ENCODE results near the gene GOLGA8B.
"Not testable (repeated sequence)": the region's sequence is repeated elsewhere in the genome, so short reads cannot be mapped to it uniquely, and the experiment has no call there.

The GOLGA8B gene

DNA sequence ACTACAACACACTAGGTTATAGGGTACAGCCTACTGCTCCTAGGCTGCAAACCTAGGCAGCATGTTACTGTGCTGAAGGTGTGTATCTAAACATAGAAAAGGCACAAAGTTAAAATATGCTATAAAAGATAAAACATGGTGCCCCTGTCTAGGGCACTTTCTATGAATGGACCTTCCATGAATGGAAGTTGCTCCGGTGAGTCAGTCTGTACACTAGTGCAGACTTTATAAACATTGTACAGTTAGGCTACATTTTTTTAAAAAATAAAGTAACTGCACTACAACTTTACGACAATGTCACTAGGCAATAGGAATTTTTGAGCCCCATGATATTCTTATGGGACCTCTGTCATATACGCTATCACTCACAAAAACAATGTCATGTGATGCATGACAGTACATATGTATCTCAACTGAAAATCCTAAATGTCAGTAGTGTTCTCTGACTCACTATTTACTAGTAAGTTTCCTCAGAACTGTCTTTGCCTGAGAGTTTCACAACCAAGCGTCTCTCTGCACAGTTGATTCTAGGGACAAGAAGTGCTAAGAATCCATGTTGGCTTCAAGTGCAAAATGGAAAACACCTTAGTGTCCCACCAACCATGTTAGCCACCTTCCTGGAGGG is 5.7 kb downstream of the GOLGA8B start:
- H3K4me1 ChIP-seq (ENCODE audit: insufficient read depth, low read length); H3K36me3 ChIP-seq (ENCODE audit: insufficient read depth, low read length); H3K9me3 ChIP-seq (ENCODE audit: low read length); H3K27me3 ChIP-seq (ENCODE audit: control insufficient read depth in 1 of 2, insufficient read depth in 2 of 2, low read length in 2 of 2); H3K9ac ChIP-seq (ENCODE audit: low read length); H3K4me3 ChIP-seq (ENCODE audit: low read depth in 1 of 2, low read length in 2 of 2); H3K27ac ChIP-seq (ENCODE audit: low read depth, low read length): not testable (repeated sequence)

DNA sequence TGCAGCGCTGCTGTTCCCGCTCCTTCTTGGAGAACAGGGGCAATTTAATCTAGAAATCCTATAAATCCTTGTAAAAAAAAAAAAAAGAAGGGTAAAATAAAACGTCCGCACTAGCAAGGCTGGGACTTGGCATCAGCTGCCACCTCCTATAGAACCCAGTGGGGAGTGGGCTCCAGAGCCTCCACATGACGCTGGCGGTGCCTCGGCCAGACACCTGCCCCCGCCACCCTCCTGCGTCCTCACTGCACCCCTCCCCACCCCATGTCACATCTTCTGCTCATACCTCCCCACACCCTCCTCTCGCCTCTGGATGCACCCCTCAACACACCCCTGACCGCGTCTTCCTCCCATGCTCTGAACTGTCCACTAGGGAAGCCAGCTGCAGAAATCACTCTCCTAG is 8.4 kb downstream of the GOLGA8B start:
- H3K27me3 ChIP-seq (ENCODE audit: control insufficient read depth in 1 of 2, insufficient read depth in 2 of 2, low read length in 2 of 2); H3K4me3 ChIP-seq (ENCODE audit: low read depth in 1 of 2, low read length in 2 of 2); H3K36me3 ChIP-seq (ENCODE audit: insufficient read depth, low read length); H3K27ac ChIP-seq (ENCODE audit: low read depth, low read length); H3K9me3 ChIP-seq (ENCODE audit: low read length); H3K4me1 ChIP-seq (ENCODE audit: insufficient read depth, low read length); H3K9ac ChIP-seq (ENCODE audit: low read length): not testable (repeated sequence)

DNA sequence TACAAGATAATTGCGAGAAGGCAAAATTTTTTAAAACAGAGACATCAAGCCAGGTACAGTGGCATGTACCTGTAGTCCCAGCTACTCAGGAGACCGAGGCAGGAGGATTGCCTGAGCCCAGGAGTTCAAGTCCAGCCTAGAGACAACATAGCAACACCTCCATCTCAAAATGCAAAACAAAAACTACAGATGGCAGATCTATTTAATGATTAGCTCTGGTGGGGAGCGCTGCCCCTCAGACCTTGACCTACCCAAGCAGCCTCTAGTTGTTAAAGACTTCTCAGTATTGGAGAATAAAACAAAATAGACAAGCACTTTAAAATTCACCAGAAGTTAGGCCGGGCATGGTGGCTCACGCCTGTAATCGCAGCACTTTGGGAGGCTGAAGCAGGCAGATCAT is 10.5 kb downstream of the GOLGA8B start:
- H3K9ac ChIP-seq (ENCODE audit: low read length); H3K9me3 ChIP-seq (ENCODE audit: low read length); H3K4me3 ChIP-seq (ENCODE audit: low read depth in 1 of 2, low read length in 2 of 2); H3K36me3 ChIP-seq (ENCODE audit: insufficient read depth, low read length); H3K27ac ChIP-seq (ENCODE audit: low read depth, low read length); H3K4me1 ChIP-seq (ENCODE audit: insufficient read depth, low read length); H3K27me3 ChIP-seq (ENCODE audit: control insufficient read depth in 1 of 2, insufficient read depth in 2 of 2, low read length in 2 of 2): not testable (repeated sequence)

DNA sequence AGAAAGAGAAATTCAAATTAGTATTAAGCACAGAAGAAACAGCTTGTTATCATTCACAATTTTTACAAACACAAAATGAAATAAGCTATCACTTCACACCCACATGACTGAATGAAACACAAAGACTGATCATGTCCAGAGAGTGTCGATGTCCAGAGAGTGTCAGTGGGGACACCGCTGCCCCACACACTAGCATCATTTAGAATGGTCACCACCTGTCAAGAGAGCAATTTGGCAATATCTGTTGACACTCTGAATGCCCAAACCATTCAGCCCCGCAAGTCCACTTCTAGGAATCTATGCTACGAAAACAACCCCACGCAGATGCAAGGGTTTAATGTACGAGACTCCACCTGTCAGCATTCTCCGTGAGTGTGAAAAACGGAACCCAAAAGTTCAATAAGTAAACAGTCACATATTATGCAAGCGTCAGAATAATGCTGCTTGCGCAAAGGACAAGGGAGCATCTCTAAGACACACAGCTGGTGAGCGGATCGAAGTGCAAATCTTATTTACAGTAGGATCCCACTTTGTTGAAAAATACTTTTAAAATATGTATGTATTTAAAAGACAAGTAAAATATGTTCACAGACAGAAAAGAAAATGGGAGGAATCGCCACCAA is 11.3 kb downstream of the GOLGA8B start:
- not testable (repeated sequence) for H3K4me3 ChIP-seq (ENCODE audit: low read depth in 1 of 2, low read length in 2 of 2); H3K36me3 ChIP-seq (ENCODE audit: insufficient read depth, low read length); H3K9me3 ChIP-seq (ENCODE audit: low read length); H3K27me3 ChIP-seq (ENCODE audit: control insufficient read depth in 1 of 2, insufficient read depth in 2 of 2, low read length in 2 of 2); H3K27ac ChIP-seq (ENCODE audit: low read depth, low read length); H3K9ac ChIP-seq (ENCODE audit: low read length); H3K4me1 ChIP-seq (ENCODE audit: insufficient read depth, low read length)

DNA sequence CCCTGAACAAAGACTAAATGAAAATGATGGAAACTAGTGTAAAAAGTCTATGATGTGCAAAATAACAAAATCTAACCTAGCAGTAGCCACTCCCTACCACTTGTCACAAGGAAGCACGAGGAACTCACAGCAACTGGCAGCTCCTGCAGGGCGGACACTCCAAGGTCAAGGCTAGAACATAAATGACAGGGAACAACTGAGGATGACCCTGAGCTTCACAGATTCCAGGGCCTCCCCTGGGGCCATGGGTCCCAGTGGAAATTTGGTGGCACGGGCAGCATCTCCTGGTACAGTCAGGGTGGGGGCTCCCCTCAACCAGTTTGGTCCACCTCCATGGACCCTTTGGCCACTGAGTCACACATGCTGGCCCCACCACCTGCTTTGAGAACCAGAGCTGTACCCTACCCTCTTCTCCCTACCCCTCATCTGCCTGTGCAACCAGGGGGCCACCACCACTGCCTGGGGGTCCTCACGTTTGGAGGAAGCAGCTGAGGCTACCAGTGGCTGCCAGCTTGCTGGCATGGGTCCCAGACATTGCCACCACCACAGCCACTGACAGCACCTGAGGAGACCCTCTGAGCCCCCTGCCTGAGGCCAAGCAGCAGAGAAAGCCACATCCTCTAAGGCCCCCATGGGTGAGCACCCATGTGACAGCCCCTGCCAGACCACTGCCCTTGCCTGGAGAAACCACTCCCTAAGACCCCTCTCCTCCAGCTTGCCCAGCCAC is 13.6 kb downstream of the GOLGA8B start:
- not testable (repeated sequence) for H3K36me3 ChIP-seq (ENCODE audit: insufficient read depth, low read length); H3K9me3 ChIP-seq (ENCODE audit: low read length); H3K27me3 ChIP-seq (ENCODE audit: control insufficient read depth in 1 of 2, insufficient read depth in 2 of 2, low read length in 2 of 2); H3K4me3 ChIP-seq (ENCODE audit: low read depth in 1 of 2, low read length in 2 of 2); H3K9ac ChIP-seq (ENCODE audit: low read length); H3K27ac ChIP-seq (ENCODE audit: low read depth, low read length); H3K4me1 ChIP-seq (ENCODE audit: insufficient read depth, low read length)

DNA sequence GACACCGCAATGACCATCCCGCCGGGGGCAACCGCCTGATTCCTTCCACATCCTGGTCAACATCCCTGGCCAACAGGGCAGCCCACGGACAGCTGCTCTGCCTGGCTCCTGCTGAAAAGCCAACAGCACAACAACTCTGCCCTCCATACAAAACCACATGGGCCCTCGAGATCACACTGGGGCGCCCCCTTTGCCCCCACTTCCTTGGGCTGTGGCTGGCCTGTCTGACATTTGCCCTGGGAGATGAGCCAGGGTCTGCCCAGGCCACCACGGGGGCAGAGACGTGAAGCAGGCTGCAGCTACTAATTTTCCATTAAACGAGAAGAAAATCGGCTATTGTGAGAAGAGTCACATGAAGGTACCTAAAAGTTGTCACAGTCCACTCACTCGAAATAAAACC is 16.3 kb downstream of the GOLGA8B start:
- not testable (repeated sequence) for H3K4me1 ChIP-seq (ENCODE audit: insufficient read depth, low read length); H3K27me3 ChIP-seq (ENCODE audit: control insufficient read depth in 1 of 2, insufficient read depth in 2 of 2, low read length in 2 of 2); H3K9me3 ChIP-seq (ENCODE audit: low read length); H3K27ac ChIP-seq (ENCODE audit: low read depth, low read length); H3K9ac ChIP-seq (ENCODE audit: low read length); H3K36me3 ChIP-seq (ENCODE audit: insufficient read depth, low read length); H3K4me3 ChIP-seq (ENCODE audit: low read depth in 1 of 2, low read length in 2 of 2)

DNA sequence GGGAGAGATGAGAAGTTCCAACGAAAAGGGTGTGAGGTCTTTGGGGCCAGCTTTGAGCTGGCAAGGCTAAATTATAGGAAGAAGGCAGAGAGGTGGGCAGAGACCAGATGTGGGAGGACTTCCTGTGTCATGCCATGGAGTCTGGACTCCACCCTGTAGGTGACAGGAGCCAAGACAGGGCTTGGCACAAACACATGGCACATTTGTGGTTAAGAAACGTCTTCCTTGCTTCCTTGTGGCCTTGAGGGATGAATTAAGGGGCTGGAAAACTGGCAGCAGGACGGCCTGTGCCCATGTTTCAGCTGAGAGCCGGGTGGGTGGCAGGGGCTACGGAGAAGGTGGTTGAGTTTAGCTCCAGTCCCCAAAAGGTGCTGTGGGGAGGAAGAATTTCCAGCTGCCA is 18.7 kb downstream of the GOLGA8B start:
- H3K4me3 ChIP-seq (ENCODE audit: low read depth in 1 of 2, low read length in 2 of 2); H3K27ac ChIP-seq (ENCODE audit: low read depth, low read length); H3K9me3 ChIP-seq (ENCODE audit: low read length); H3K27me3 ChIP-seq (ENCODE audit: control insufficient read depth in 1 of 2, insufficient read depth in 2 of 2, low read length in 2 of 2); H3K4me1 ChIP-seq (ENCODE audit: insufficient read depth, low read length); H3K9ac ChIP-seq (ENCODE audit: low read length); H3K36me3 ChIP-seq (ENCODE audit: insufficient read depth, low read length): not testable (repeated sequence)

DNA sequence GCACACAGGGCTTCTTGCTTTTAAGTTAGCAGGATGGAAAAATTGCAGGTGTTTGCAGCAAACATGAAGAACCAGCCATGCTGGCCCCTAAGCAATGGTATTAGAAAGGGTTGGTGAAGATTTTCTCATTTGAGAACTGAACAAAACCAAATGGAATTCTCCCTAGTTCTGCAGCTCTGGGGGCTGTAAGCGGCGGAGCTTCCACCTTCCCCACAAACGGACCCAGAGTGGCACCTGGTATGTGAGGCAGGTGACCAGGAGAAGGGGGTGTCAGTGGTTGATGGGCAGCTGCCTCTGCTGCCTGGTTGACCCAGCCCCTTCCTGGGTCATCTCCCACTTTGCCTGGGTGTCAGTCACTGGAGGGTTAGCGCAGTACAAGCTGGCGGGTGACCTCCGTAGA is 22.6 kb downstream of the GOLGA8B start:
- H3K4me3 ChIP-seq (ENCODE audit: low read depth in 1 of 2, low read length in 2 of 2); H3K9ac ChIP-seq (ENCODE audit: low read length); H3K36me3 ChIP-seq (ENCODE audit: insufficient read depth, low read length); H3K9me3 ChIP-seq (ENCODE audit: low read length); H3K4me1 ChIP-seq (ENCODE audit: insufficient read depth, low read length); H3K27ac ChIP-seq (ENCODE audit: low read depth, low read length); H3K27me3 ChIP-seq (ENCODE audit: control insufficient read depth in 1 of 2, insufficient read depth in 2 of 2, low read length in 2 of 2): not testable (repeated sequence)

DNA sequence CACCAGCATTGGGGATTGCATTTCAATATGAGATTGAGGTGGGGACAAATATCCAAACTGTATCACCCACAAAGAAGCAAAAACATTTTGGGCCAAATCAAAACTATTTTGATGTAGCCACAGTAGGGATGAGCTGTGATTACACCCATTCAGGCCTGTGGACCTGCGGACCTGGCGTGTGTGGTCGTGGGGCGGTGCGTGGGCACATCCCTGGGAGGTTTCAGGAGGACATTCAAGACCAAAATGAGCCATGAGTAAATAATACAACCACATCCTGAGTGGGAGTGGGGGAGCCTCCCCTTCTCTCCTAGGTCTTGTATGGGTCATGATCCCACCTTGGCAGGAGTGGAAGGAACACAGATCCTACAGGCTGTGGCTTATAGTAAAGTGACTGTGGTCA is 23.7 kb downstream of the GOLGA8B start:
- not testable (repeated sequence) for H3K4me3 ChIP-seq (ENCODE audit: low read depth in 1 of 2, low read length in 2 of 2); H3K36me3 ChIP-seq (ENCODE audit: insufficient read depth, low read length); H3K27me3 ChIP-seq (ENCODE audit: control insufficient read depth in 1 of 2, insufficient read depth in 2 of 2, low read length in 2 of 2); H3K9me3 ChIP-seq (ENCODE audit: low read length); H3K4me1 ChIP-seq (ENCODE audit: insufficient read depth, low read length); H3K27ac ChIP-seq (ENCODE audit: low read depth, low read length); H3K9ac ChIP-seq (ENCODE audit: low read length)

DNA sequence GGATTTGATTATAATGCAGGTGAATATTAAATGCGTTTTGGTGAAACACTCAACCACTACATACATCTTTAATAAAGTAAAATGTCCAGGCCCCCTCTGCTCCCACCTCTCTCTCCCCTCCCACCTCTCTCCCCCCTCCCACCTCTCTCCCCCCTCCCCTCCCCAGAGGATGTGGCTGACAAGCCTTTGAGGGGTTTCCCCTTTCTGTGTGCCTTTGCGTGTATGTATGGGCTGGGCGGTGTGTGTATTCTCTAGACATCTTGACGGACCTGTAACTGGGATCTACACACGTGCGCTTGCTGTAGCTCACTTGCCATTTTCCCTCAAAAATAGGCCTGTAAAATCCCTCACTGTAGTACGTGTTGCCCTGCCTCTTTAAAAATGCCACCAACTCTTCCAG is 28.3 kb downstream of the GOLGA8B start:
- not testable (repeated sequence) for H3K9ac ChIP-seq (ENCODE audit: low read length); H3K27ac ChIP-seq (ENCODE audit: low read depth, low read length); H3K4me3 ChIP-seq (ENCODE audit: low read depth in 1 of 2, low read length in 2 of 2); H3K4me1 ChIP-seq (ENCODE audit: insufficient read depth, low read length); H3K36me3 ChIP-seq (ENCODE audit: insufficient read depth, low read length); H3K9me3 ChIP-seq (ENCODE audit: low read length); H3K27me3 ChIP-seq (ENCODE audit: control insufficient read depth in 1 of 2, insufficient read depth in 2 of 2, low read length in 2 of 2)

DNA sequence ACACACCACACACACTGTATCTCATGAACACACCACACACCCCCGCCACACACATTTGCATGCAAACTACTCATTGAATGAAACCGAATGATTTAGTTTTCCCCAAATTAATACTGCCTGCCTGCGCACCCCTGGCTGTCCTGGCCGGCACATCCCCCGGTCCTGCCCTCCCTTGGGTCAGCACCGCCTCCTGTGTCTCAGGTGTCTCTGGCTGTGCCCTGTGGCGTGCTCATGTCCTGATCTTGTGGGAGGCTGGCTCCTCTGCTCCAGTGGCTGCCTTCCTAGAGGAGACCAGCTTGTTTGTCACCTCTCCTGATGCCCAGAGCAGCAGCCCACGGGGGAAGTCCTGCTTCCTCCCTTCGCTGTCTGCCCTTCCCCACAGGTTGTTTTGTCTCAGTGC is 28.7 kb downstream of the GOLGA8B start:
- not testable (repeated sequence) for H3K36me3 ChIP-seq (ENCODE audit: insufficient read depth, low read length); H3K4me1 ChIP-seq (ENCODE audit: insufficient read depth, low read length); H3K9me3 ChIP-seq (ENCODE audit: low read length); H3K9ac ChIP-seq (ENCODE audit: low read length); H3K27ac ChIP-seq (ENCODE audit: low read depth, low read length); H3K4me3 ChIP-seq (ENCODE audit: low read depth in 1 of 2, low read length in 2 of 2); H3K27me3 ChIP-seq (ENCODE audit: control insufficient read depth in 1 of 2, insufficient read depth in 2 of 2, low read length in 2 of 2)

DNA sequence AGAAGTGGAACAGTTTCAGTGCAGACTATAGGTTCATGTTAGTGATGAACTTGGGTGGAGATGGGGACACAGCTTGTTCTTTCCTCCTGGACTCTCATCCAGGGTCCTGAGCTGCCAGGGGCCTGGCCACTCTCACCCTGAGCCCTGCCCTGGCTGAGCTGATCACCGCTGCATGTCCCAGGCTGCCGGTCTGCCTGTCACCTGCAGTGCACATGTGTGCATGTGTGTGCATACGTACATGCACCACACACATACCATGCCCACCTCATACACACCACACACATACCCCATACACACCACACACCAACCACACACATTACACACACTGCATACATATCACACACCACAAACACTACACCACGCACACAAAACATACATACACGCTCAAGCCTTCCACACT is 29.3 kb downstream of the GOLGA8B start:
- not testable (repeated sequence) for H3K4me1 ChIP-seq (ENCODE audit: insufficient read depth, low read length); H3K9me3 ChIP-seq (ENCODE audit: low read length); H3K9ac ChIP-seq (ENCODE audit: low read length); H3K36me3 ChIP-seq (ENCODE audit: insufficient read depth, low read length); H3K27me3 ChIP-seq (ENCODE audit: control insufficient read depth in 1 of 2, insufficient read depth in 2 of 2, low read length in 2 of 2); H3K27ac ChIP-seq (ENCODE audit: low read depth, low read length); H3K4me3 ChIP-seq (ENCODE audit: low read depth in 1 of 2, low read length in 2 of 2)

Measured in muscle layer of colon (tissue), 2 donors.